H1 (cell line): ENCODE measurements around the gene RALGAPA1. TPM values are rescaled to one million over a fixed set of nuclear protein-coding genes. Genes with fewer than 3 reads are reported as not detected.

Experiments
- BACH1 ChIP-seq: IDR thresholded peaks from 2 replicates; pipeline ENCODE4 v1.6.1; 2012; ENCODE audit warnings: low read length, improper control_type of control experiment
- CEBPB ChIP-seq: IDR thresholded peaks from 2 replicates; pipeline ENCODE4 v1.6.1; 2012; ENCODE audit warnings: low read depth, low read length
- CHD2 ChIP-seq: IDR thresholded peaks from 2 replicates; pipeline ENCODE4 v1.6.1; 2012; ENCODE audit warnings: low read length, improper control_type of control experiment
- CREB1 ChIP-seq: IDR thresholded peaks from 2 replicates; pipeline ENCODE4 v1.6.1; 2012; ENCODE audit warnings: inconsistent platforms
- HDAC6 ChIP-seq: IDR thresholded peaks from one replicate; pipeline ENCODE4 v1.7.1; 2012; ENCODE audit warnings: low read depth, mild to moderate bottlenecking, inconsistent platforms, low read length, moderate library complexity
- JUN ChIP-seq: IDR thresholded peaks from 2 replicates; pipeline ENCODE4 v1.6.1; 2011; ENCODE audit warnings: low read depth, mild to moderate bottlenecking, improper control_type of control experiment, low read length
- KDM1A ChIP-seq: fragments of 200-600, 300-600 bp; sonication (generic); IDR thresholded peaks from 2 replicates; pipeline ENCODE4 v1.7.1; 2016; ENCODE audit warnings: mild to moderate bottlenecking, low read length, borderline replicate concordance
- KDM4A ChIP-seq: IDR thresholded peaks from one replicate; pipeline ENCODE4 v1.7.1; 2012; ENCODE audit warnings: low read depth, mild to moderate bottlenecking, moderate library complexity, low read length, inconsistent platforms; ENCODE audit not compliant: severe bottlenecking
- KDM5A ChIP-seq: fragments of 200-600 bp; IDR thresholded peaks from 2 replicates; pipeline ENCODE4 v1.7.1; 2012; ENCODE audit warnings: mild to moderate bottlenecking, low read length, inconsistent platforms, mixed read lengths
- MAFK ChIP-seq: IDR thresholded peaks from 2 replicates; pipeline ENCODE4 v1.6.1; 2012; ENCODE audit warnings: low read depth, mild to moderate bottlenecking, improper control_type of control experiment, low read length
- NANOG ChIP-seq: IDR thresholded peaks from 2 replicates; pipeline ENCODE4 v1.6.1; 2011; ENCODE audit warnings: low read length, low read depth, mild to moderate bottlenecking, inconsistent platforms; ENCODE audit not compliant: insufficient read depth, poor library complexity, severe bottlenecking
- POLR2A ChIP-seq, 2 experiments: IDR thresholded peaks; 1 replicate in 1 of 2; 2 replicates in 1 of 2; pipeline ENCODE4 v1.6.1; 2011; ENCODE audit warnings: low read depth in 2 of 2, low read length in 2 of 2, mild to moderate bottlenecking in 2 of 2; ENCODE audit errors: control extremely low read depth in 1 of 2
- POU5F1 ChIP-seq: IDR thresholded peaks from 2 replicates; pipeline ENCODE4 v1.6.1; 2011; ENCODE audit warnings: low read depth, mild to moderate bottlenecking, low read length, moderate library complexity
- RBBP5 ChIP-seq: IDR thresholded peaks from 2 replicates; pipeline ENCODE4 v1.7.1; 2012; ENCODE audit warnings: low read depth, mild to moderate bottlenecking, inconsistent platforms, low read length, moderate library complexity, borderline replicate concordance
- SAP30 ChIP-seq: fragments of 300-600 bp; sonication (generic); IDR thresholded peaks from 2 replicates; pipeline ENCODE4 v1.7.1; 2012; ENCODE audit warnings: low read length, moderate library complexity, mild to moderate bottlenecking, inconsistent platforms; ENCODE audit not compliant: insufficient read depth, insufficient replicate concordance
- SIX5 ChIP-seq: IDR thresholded peaks from 2 replicates; pipeline ENCODE4 v1.6.1; 2011; ENCODE audit warnings: mild to moderate bottlenecking, low read depth, low read length
- SP4 ChIP-seq: IDR thresholded peaks from 2 replicates; pipeline ENCODE4 v1.6.1; 2012; ENCODE audit warnings: low read length, inconsistent platforms
- SRF ChIP-seq: IDR thresholded peaks from 2 replicates; pipeline ENCODE4 v1.6.1; 2011; ENCODE audit warnings: mild to moderate bottlenecking, low read depth, low read length, moderate library complexity
- TAF1 ChIP-seq: IDR thresholded peaks from 2 replicates; pipeline ENCODE4 v1.6.1; 2011; ENCODE audit warnings: mild to moderate bottlenecking, low read depth, low read length
- TAF7 ChIP-seq: optimal IDR thresholded peaks from 2 replicates; pipeline ENCODE3; 2011; ENCODE audit warnings: low read depth, mild to moderate bottlenecking, inconsistent platforms, low read length, moderate library complexity, borderline replicate concordance
- TBP ChIP-seq: IDR thresholded peaks from 2 replicates; pipeline ENCODE4 v1.6.1; 2011; ENCODE audit warnings: low read depth, low read length, improper control_type of control experiment
- TCF12 ChIP-seq: IDR thresholded peaks from 2 replicates; pipeline ENCODE4 v1.6.1; 2011; ENCODE audit warnings: low read depth, mild to moderate bottlenecking, low read length
- ZNF274 ChIP-seq: IDR thresholded peaks from 2 replicates; pipeline ENCODE4 v1.7.0; 2012; ENCODE audit warnings: low read length, borderline replicate concordance; ENCODE audit errors: extremely low read depth
- polyA plus RNA-seq, 7 experiments: library from polyadenylated mRNA; depleted of rRNA in 3 of 7; stranded (reverse) in 5 of 7; unstranded in 2 of 7; fragments of >200 nt in 5 of 7; fragments of 200-250 nt in 2 of 7; gene quantifications; 1 replicate in 5 of 7; 2 replicates in 1 of 7; 4 replicates in 1 of 7; pipeline versions ENCODE4 v1.2.1 to v1.2.3, GENCODE V29; 2011 to 2013; ENCODE audit warnings: missing spikeins in 2 of 7, mixed read lengths in 2 of 7
- total RNA-seq: library from RNA; stranded (reverse); fragmentation: NEBNext Ultra II Directional; extraction: Animal tissue kit (Norgen Biotek cat#: 25700); gene quantifications from 2 replicates; pipeline ENCODE4 v1.2.1, GENCODE V29; 2021
- TF ChIP-seq, protein P1 (sequence below): IDR thresholded peaks from 2 replicates; pipeline ENCODE4 v1.6.1; 2012; ENCODE audit warnings: inconsistent platforms
- TF ChIP-seq, protein P2 (sequence below): IDR thresholded peaks from 2 replicates; pipeline ENCODE4 v1.6.1; 2011; ENCODE audit warnings: low read depth, mild to moderate bottlenecking, low read length; ENCODE audit not compliant: insufficient read depth

The RALGAPA1 gene
- total and polyA plus RNA-seq, 2 of the 8 experiments (the other 6 are each of a cell fraction or from before 2014, with no cell fraction given): 4.2 to 26.7 TPM

DNA sequence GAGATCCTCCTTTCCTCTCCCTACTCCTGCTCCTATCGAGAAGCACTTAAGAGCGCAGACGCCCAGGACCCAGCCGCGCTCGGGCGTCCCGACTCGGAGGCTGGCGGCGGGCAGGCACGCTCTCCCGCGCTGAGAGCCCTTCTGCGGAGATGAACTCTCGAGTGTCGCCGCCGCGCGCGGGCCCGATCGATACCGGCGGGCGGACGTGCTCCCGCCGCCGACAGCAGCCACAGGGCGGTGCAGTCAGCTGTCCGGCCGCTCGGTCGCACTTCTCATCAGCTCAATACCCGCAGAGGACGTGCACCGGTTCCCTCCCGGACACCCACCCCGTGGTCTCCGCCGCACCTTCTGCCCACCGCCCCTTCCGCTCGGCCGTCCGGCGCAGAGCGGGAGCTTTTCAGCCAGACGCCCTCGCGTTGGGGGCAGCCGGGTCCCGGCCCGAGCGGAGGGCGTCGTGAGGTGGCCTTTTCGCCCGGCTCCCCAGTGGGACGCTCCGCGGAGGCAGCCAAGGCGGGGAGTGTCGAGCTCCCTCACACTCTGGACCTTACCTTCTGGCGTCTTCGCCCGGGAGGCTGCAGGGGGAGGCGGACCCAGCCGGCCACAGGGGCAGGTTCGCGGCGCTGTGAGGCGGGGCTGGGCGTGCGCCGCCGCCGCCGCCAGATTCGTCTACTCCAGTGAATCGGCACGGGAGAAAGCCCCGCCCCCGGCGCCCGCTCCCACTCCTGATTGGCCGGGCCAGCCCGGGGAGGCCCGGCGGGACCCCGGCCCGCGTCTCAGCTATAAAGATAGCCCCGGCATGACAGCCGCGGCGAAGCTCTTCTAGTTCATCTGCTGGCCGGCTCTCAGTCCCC, 275.5 kb downstream of the RALGAPA1 start, which contains the start of gene INSM2 (continued):
- peak; percentile 9; the same call in 1 of the 2 replicates for TF ChIP-seq TBP
- TF ChIP-seq POLR2A (IDR thresholded peaks at IDR 0.05; ENCODE audit: control extremely low read depth in 1 of 2, low read depth in 2 of 2, low read length in 2 of 2): no peak
- no peak for TF ChIP-seq CHD2
- no peak for TF ChIP-seq ZNF274
- no peak for TF ChIP-seq TAF7
- peak; percentile 98 for TF ChIP-seq KDM4A
- TF ChIP-seq SRF: no peak
- TF ChIP-seq JUN: no peak
- TF ChIP-seq TAF1: no peak
- TF ChIP-seq NANOG: no peak
- TF ChIP-seq, protein P1, sequence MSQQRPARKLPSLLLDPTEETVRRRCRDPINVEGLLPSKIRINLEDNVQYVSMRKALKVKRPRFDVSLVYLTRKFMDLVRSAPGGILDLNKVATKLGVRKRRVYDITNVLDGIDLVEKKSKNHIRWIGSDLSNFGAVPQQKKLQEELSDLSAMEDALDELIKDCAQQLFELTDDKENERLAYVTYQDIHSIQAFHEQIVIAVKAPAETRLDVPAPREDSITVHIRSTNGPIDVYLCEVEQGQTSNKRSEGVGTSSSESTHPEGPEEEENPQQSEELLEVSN: peak; percentile 52
- TF ChIP-seq KDM1A: no peak
- no peak for TF ChIP-seq SIX5
- TF ChIP-seq POU5F1: no peak
- TF ChIP-seq SAP30: no peak
- TF ChIP-seq, protein P2, sequence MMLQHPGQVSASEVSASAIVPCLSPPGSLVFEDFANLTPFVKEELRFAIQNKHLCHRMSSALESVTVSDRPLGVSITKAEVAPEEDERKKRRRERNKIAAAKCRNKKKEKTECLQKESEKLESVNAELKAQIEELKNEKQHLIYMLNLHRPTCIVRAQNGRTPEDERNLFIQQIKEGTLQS: no peak
- no peak for TF ChIP-seq MAFK
- no peak for TF ChIP-seq KDM5A
- TF ChIP-seq SP4: no peak
- no peak for TF ChIP-seq BACH1
- 0 out of 2 replicates have a peak, but pooled peaks have one; percentile 65 for TF ChIP-seq RBBP5
- TF ChIP-seq HDAC6: no peak
- TF ChIP-seq CREB1: no peak
- TF ChIP-seq TCF12: no peak
- no peak for TF ChIP-seq CEBPB
